CD4-positive, alpha-beta T cell (primary cell): ENCODE results near the gene GHRHR. TPM values are rescaled to one million over a fixed set of nuclear protein-coding genes. Genes with fewer than 3 reads are reported as not detected.

Experiments used
- ATAC-seq: fragments of 200-7000 bp; cut with Tn5 transposase; one replicate; pipeline ENCODE4 v1.10.0; 2022; ENCODE audit warnings: mild to moderate bottlenecking; ENCODE audit not compliant: poor library complexity
- CTCF ChIA-PET: fragments of 350-600 bp; sonication (Branson Sonifier 250); formaldehyde crosslinking; loops from one replicate; lab custom pipeline; 2021; ENCODE audit warnings: antibody characterized with exemption, inconsistent platforms; lab: Charles Lee
- POLR2A ChIA-PET: fragments of 350-600 bp; sonication (Branson Sonifier 250); formaldehyde crosslinking; loops from one replicate; lab custom pipeline; 2021; ENCODE audit warnings: antibody characterized with exemption, inconsistent platforms; lab: Charles Lee
- DNase-seq, 14 experiments: peaks; one replicate each; pipeline ENCODE4 v3.0.0-alpha.2; 2013 to 2020; ENCODE audit warnings: mixed read lengths in 2 of 14
- H3K27ac ChIP-seq, 2 donors: one replicate each; pipeline versions ENCODE4 v1.5.1 to v1.7.0; 2013; ENCODE audit warnings: low read length in 2 of 2, low read depth in 1 of 2, mild to moderate bottlenecking in 1 of 2
- H3K27me3 ChIP-seq, 2 experiments: 1 replicate in 1 of 2; 2 replicates in 1 of 2; pipeline versions ENCODE4 v1.6.1 to v1.7.0; 2013; ENCODE audit warnings: low read length in 2 of 2, control low read depth in 1 of 2, mild to moderate bottlenecking in 1 of 2, moderate library complexity in 1 of 2; ENCODE audit not compliant: insufficient read depth in 2 of 2, control insufficient read depth in 1 of 2
- H3K36me3 ChIP-seq: one replicate; pipeline ENCODE4 v1.6.1; 2013; ENCODE audit warnings: low read length, control low read depth; ENCODE audit not compliant: insufficient read depth
- H3K4me1 ChIP-seq: one replicate; pipeline ENCODE4 v1.6.1; 2013; ENCODE audit warnings: low read length, control low read depth; ENCODE audit not compliant: insufficient read depth
- H3K4me3 ChIP-seq: one replicate; pipeline ENCODE4 v1.5.1; 2013; ENCODE audit warnings: mild to moderate bottlenecking, low read length, moderate library complexity
- H3K9me3 ChIP-seq, 2 experiments: 1 replicate in 1 of 2; 2 replicates in 1 of 2; pipeline versions ENCODE4 v1.6.1 to v1.7.0; 2013; ENCODE audit warnings: low read length in 2 of 2, mild to moderate bottlenecking in 2 of 2, control low read depth in 1 of 2, moderate library complexity in 1 of 2; ENCODE audit not compliant: control insufficient read depth in 1 of 2, insufficient read depth in 1 of 2
- H3K27ac Mint-ChIP-seq: one replicate; pipeline ENCODE4 v1.8.0; 2020; ENCODE audit warnings: mixed read lengths
- H3K27me3 Mint-ChIP-seq: one replicate; pipeline ENCODE4 v1.8.0; 2021; ENCODE audit warnings: mixed read lengths
- H3K36me3 Mint-ChIP-seq: one replicate; pipeline ENCODE4 v1.8.0; 2021; ENCODE audit warnings: low read depth, mixed read lengths
- H3K4me1 Mint-ChIP-seq: one replicate; pipeline ENCODE4 v1.8.0; 2021; ENCODE audit warnings: low read depth, mixed read lengths
- H3K4me3 Mint-ChIP-seq: one replicate; pipeline ENCODE4 v1.8.0; 2020; ENCODE audit warnings: mild to moderate bottlenecking, mixed read lengths
- H3K9me3 Mint-ChIP-seq: one replicate; pipeline ENCODE4 v1.8.0; 2020; ENCODE audit warnings: mixed read lengths
- CTCF ChIP-seq: fragments of 200-600 bp; IDR thresholded peaks from one replicate; pipeline ENCODE4 v1.8.0; 2022; ENCODE audit warnings: antibody characterized with exemption, mild to moderate bottlenecking
- intact Hi-C, 2 experiments: fragments of 100-400 bp; cut with DNase I in 1 of 2; cut with micrococcal nuclease in 1 of 2; formaldehyde crosslinking; loops; one replicate each; pipeline versions ENCODE4 v1.15.1 to v1.9.0; 2023 to 2025; cut with DNase I, micrococcal nuclease
- total RNA-seq, 174 experiments: library from RNA in 2 of 174; stranded (reverse) in 2 of 174; gene quantifications; one replicate each; pipeline ENCODE4 v1.2.3 and lab custom pipeline; 2021 to 2026

Gene GHRHR
- total RNA-seq, 2 experiments from 2014 or later: not detected

GRCh38 chr7:31022117-31022516, 58.4 kb downstream of the GHRHR start:
- Histone ChIP-seq H3K4me3 (no peak overlapping the region), H3K27ac (no peak overlapping the region), H3K27me3 (no peaks in the 10 kb centered on the region), H3K36me3 (no peaks in the 10 kb centered on the region), H3K4me1 (peaks cover 53% of the 10 kb centered on the region), H3K9me3 (peaks cover 0 to 6% of the 10 kb centered on the region in 2 experiments)
- no peak for TF ChIP-seq CTCF
- DNase-seq (no peak), ATAC-seq (no peak)
- no peak overlapping the region for H3K4me3 Mint-ChIP-seq
- no peaks in the 10 kb centered on the region for H3K9me3 Mint-ChIP-seq
- ChIA-PET POLR2A (no interaction called here), CTCF (no interaction called here)
- H3K4me1 Mint-ChIP-seq: peaks cover 31% of the 10 kb centered on the region
- H3K27me3 Mint-ChIP-seq: no peaks in the 10 kb centered on the region
- H3K27ac Mint-ChIP-seq: no peak overlapping the region
- H3K36me3 Mint-ChIP-seq: no peaks in the 10 kb centered on the region
- intact Hi-C loops: no loop called here

GRCh38 chr7:31022726-31023125, 59.0 kb downstream of the GHRHR start:
- Mint-ChIP-seq H3K9me3 (no peaks in the 10 kb centered on the region), H3K4me3 (no peak overlapping the region), H3K27ac (no peak overlapping the region), H3K36me3 (no peaks in the 10 kb centered on the region), H3K4me1 (peaks cover 31% of the 10 kb centered on the region), H3K27me3 (no peaks in the 10 kb centered on the region)
- intact Hi-C loops: no loop called here
- ATAC-seq: no peak
- DNase-seq: no peak
- Histone ChIP-seq H3K4me1 (peaks cover 47% of the 10 kb centered on the region), H3K4me3 (no peak overlapping the region), H3K27me3 (no peaks in the 10 kb centered on the region), H3K36me3 (no peaks in the 10 kb centered on the region), H3K27ac (no peak overlapping the region), H3K9me3 (peaks cover 0 to 12% of the 10 kb centered on the region in 2 experiments)
- no peak for TF ChIP-seq CTCF
- CTCF ChIA-PET: no interaction called here
- POLR2A ChIA-PET: no interaction called here

GRCh38 chr7:31023877-31024276, 60.1 kb downstream of the GHRHR start:
- Mint-ChIP-seq H3K36me3 (no peaks in the 10 kb centered on the region), H3K4me1 (peaks cover 31% of the 10 kb centered on the region), H3K9me3 (no peaks in the 10 kb centered on the region), H3K27me3 (no peaks in the 10 kb centered on the region), H3K27ac (peak overlapping the region; percentile 62), H3K4me3 (no peak overlapping the region)
- DNase-seq (peak in 3 of 14 experiments; percentile 36 to 50 (median 49)), ATAC-seq (peak; percentile 67)
- Histone ChIP-seq H3K36me3 (no peaks in the 10 kb centered on the region), H3K4me3 (no peak overlapping the region), H3K27ac (no peak overlapping the region), H3K4me1 (peaks cover 40% of the 10 kb centered on the region), H3K9me3 (peaks cover 0 to 12% of the 10 kb centered on the region in 2 experiments), H3K27me3 (no peaks in the 10 kb centered on the region)
- intact Hi-C loops: no loop called here
- CTCF ChIA-PET: no interaction called here
- POLR2A ChIA-PET: no interaction called here
- no peak for TF ChIP-seq CTCF
